Tibial nerve (tissue), 4 donors: ENCODE results near the gene DLGAP1.

Experiments
- EP300 ChIP-seq, 2 donors: sonication (generic); formaldehyde crosslinking; IDR thresholded peaks; one replicate each; pipeline ENCODE4 v1.6.1; 2017; ENCODE audit warnings: antibody characterized with exemption in 2 of 2, mild to moderate bottlenecking in 1 of 2
- TF ChIP-seq, protein P1 (sequence below), 5 experiments: fragments of 200-600 bp in 3 of 5; fragments of 450-650 bp in 2 of 5; sonication (generic) in 3 of 5; IDR thresholded peaks; one replicate each; pipeline ENCODE4 v1.5.1; 2016 to 2019; ENCODE audit warnings: antibody characterized with exemption in 5 of 5, mild to moderate bottlenecking in 3 of 5, moderate library complexity in 2 of 5

DNA sequence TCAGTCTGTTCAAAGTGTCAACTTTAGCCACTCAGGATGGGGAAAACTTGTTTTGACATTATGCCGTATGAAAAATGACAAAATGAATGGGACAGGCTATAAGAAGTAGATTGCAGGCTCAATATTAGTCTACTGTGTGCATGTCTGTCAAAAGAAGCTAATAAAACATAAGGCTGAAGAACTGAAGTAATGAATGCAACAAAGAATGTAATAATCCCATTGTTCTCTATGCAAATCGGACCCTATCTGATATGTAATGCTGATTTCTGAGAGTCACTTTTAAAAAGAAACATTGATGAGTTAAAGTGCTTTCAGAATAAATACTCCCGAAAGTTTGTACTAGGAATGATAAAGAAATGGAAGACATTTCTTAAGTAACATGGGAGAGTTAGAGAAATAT lies 172.2 kb downstream of the DLGAP1 start:
- TF ChIP-seq EP300 (IDR thresholded peaks at IDR 0.05): no peak
- TF ChIP-seq, protein P1, sequence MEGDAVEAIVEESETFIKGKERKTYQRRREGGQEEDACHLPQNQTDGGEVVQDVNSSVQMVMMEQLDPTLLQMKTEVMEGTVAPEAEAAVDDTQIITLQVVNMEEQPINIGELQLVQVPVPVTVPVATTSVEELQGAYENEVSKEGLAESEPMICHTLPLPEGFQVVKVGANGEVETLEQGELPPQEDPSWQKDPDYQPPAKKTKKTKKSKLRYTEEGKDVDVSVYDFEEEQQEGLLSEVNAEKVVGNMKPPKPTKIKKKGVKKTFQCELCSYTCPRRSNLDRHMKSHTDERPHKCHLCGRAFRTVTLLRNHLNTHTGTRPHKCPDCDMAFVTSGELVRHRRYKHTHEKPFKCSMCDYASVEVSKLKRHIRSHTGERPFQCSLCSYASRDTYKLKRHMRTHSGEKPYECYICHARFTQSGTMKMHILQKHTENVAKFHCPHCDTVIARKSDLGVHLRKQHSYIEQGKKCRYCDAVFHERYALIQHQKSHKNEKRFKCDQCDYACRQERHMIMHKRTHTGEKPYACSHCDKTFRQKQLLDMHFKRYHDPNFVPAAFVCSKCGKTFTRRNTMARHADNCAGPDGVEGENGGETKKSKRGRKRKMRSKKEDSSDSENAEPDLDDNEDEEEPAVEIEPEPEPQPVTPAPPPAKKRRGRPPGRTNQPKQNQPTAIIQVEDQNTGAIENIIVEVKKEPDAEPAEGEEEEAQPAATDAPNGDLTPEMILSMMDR (IDR thresholded peaks at IDR 0.05): no peak
